ENCODE measurements around the gene ARMC6.

- TF ChIP-seq POLR2AphosphoS5 (IDR thresholded peaks at IDR 0.05) (no peak), EZH2 (IDR thresholded peaks at IDR 0.05; ENCODE audit: borderline replicate concordance, insufficient read depth, low read length, poor library complexity, severe bottlenecking) (no peak), SMC3 (conservative IDR thresholded peaks at IDR 0.05; ENCODE audit: poor library complexity) (no peak), TAF1 (IDR thresholded peaks at IDR 0.05; ENCODE audit: low read depth) (no peak)
- TF ChIP-seq, protein P1, sequence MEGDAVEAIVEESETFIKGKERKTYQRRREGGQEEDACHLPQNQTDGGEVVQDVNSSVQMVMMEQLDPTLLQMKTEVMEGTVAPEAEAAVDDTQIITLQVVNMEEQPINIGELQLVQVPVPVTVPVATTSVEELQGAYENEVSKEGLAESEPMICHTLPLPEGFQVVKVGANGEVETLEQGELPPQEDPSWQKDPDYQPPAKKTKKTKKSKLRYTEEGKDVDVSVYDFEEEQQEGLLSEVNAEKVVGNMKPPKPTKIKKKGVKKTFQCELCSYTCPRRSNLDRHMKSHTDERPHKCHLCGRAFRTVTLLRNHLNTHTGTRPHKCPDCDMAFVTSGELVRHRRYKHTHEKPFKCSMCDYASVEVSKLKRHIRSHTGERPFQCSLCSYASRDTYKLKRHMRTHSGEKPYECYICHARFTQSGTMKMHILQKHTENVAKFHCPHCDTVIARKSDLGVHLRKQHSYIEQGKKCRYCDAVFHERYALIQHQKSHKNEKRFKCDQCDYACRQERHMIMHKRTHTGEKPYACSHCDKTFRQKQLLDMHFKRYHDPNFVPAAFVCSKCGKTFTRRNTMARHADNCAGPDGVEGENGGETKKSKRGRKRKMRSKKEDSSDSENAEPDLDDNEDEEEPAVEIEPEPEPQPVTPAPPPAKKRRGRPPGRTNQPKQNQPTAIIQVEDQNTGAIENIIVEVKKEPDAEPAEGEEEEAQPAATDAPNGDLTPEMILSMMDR (IDR thresholded peaks at IDR 0.05; ENCODE audit: poor library complexity, severe bottlenecking): no peak
Measured at GRCh38 chr19:19059837-19060611, 26.6 kb downstream of the ARMC6 start.
